ENCODE measurements around the gene CFAP74.

CFAP74 gene

GRCh38 chr1:1994536-1994935, 9.1 kb downstream of the CFAP74 start:
- CTCF ChIA-PET = no interaction called here
- no peak for TF ChIP-seq ZNF138 (tag by site-specific recombination; IDR thresholded peaks at IDR 0.05; ENCODE audit: borderline replicate concordance)
- TF ChIP-seq ZBTB7A (tag by site-specific recombination; IDR thresholded peaks at IDR 0.05; ENCODE audit: low read depth) = no peak
- TF ChIP-seq ZNF610 (tag by site-specific recombination; IDR thresholded peaks at IDR 0.05; ENCODE audit: borderline replicate concordance) = no peak
- TF ChIP-seq ZBTB8A (tag by site-specific recombination; IDR thresholded peaks at IDR 0.05) = no peak
- 0 out of 2 replicates have a peak, but pooled peaks have one; percentile 28 for TF ChIP-seq ZIC2 (tag by site-specific recombination; IDR thresholded peaks at IDR 0.05)
- TF ChIP-seq ATF2 (tag by site-specific recombination; IDR thresholded peaks at IDR 0.05; ENCODE audit: low read depth) = 0 out of 2 replicates have a peak, but pooled peaks have one; percentile 6
- H3K4me3 ChIP-seq (ENCODE audit: low read depth, low read length) = no peak overlapping the region
- H3K27ac ChIP-seq (ENCODE audit: extremely low read depth, low read depth, low read length) = no peak overlapping the region
- H3K9me3 ChIP-seq (ENCODE audit: control insufficient read depth, insufficient read depth, low read depth, low read length) = no peaks in the 10 kb centered on the region
- POLR2A ChIA-PET = no interaction called here
- no peaks in the 10 kb centered on the region for H3K36me3 ChIP-seq (ENCODE audit: control insufficient read depth in 2 of 2, insufficient read depth in 1 of 2, low read length in 2 of 2)
- no peaks in the 10 kb centered on the region for H3K4me1 ChIP-seq (ENCODE audit: control insufficient read depth, insufficient read depth, low read length)

- Histone ChIP-seq H3K27ac (ENCODE audit: extremely low read depth, low read depth, low read length) (no peak overlapping the region), H3K9me3 (ENCODE audit: control insufficient read depth, insufficient read depth, low read depth, low read length) (no peaks in the 10 kb centered on the region), H3K36me3 (ENCODE audit: control insufficient read depth in 2 of 2, insufficient read depth in 1 of 2, low read length in 2 of 2) (no peaks in the 10 kb centered on the region), H3K4me3 (ENCODE audit: low read depth, low read length) (no peak overlapping the region), H3K4me1 (ENCODE audit: control insufficient read depth, insufficient read depth, low read length) (no peaks in the 10 kb centered on the region)
- no peak for TF ChIP-seq ZNF362 (tag by site-specific recombination; IDR thresholded peaks at IDR 0.05)
- no peak for TF ChIP-seq ZFP41 (tag by site-specific recombination; IDR thresholded peaks at IDR 0.05; ENCODE audit: borderline replicate concordance)
- no peak for TF ChIP-seq ZNF2 (tag by site-specific recombination; IDR thresholded peaks at IDR 0.05)
- no peak for TF ChIP-seq ZNF555 (tag by site-specific recombination; conservative IDR thresholded peaks at IDR 0.05)
- no peak for TF ChIP-seq ZNF626 (tag by site-specific recombination; IDR thresholded peaks at IDR 0.05)
- TF ChIP-seq REPIN1 (tag by site-specific recombination; IDR thresholded peaks at IDR 0.05; ENCODE audit: low read depth) = no peak
- TF ChIP-seq ZNF223 (tag by site-specific recombination; IDR thresholded peaks at IDR 0.05) = no peak
- TF ChIP-seq ZNF248 (tag by site-specific recombination; IDR thresholded peaks at IDR 0.05) = no peak
- TF ChIP-seq PATZ1 (tag by site-specific recombination; IDR thresholded peaks at IDR 0.05) = no peak
- no peak for TF ChIP-seq ZNF18 (tag by site-specific recombination; IDR thresholded peaks at IDR 0.05)
- TF ChIP-seq ZSCAN4 (tag by site-specific recombination; IDR thresholded peaks at IDR 0.05) = no peak
- TF ChIP-seq ZNF837 (tag by site-specific recombination; IDR thresholded peaks at IDR 0.05) = no peak
- TF ChIP-seq ZNF133 (tag by site-specific recombination; IDR thresholded peaks at IDR 0.05) = no peak
- TF ChIP-seq PBX3 (CRISPR knock-in tag; IDR thresholded peaks at IDR 0.05) = no peak
- no peak for TF ChIP-seq ZNF16 (tag by site-specific recombination; IDR thresholded peaks at IDR 0.05; ENCODE audit: low read depth)
- no peak for TF ChIP-seq ZBTB1 (tag by site-specific recombination; IDR thresholded peaks at IDR 0.05)
- no peak for TF ChIP-seq ZNF658 (tag by site-specific recombination; IDR thresholded peaks at IDR 0.05)
- no peak for TF ChIP-seq ZNF558 (tag by site-specific recombination; IDR thresholded peaks at IDR 0.05)
- TF ChIP-seq ZNF660 (tag by site-specific recombination; IDR thresholded peaks at IDR 0.05) = no peak
- no peak for TF ChIP-seq HOXA7 (CRISPR knock-in tag; IDR thresholded peaks at IDR 0.05; ENCODE audit: borderline replicate concordance)
- ChIA-PET POLR2A (no interaction called here), CTCF (interaction anchor here (0.7 to 1.2 kb wide), 4 partner anchors 30 to 71 kb away, joined by 3 to 9 read pairs (median 4); no protein-coding TSS in a partner anchor)
These were observed 13.4 kb downstream of the CFAP74 start for GRCh38 chr1:1990222-1990621.
